ENCODE results near the gene BNIP3.
"Not testable (repeated sequence)": the region's sequence is repeated elsewhere in the genome, so short reads cannot be mapped to it uniquely, and the experiment has no call there.

The BNIP3 gene

DNA sequence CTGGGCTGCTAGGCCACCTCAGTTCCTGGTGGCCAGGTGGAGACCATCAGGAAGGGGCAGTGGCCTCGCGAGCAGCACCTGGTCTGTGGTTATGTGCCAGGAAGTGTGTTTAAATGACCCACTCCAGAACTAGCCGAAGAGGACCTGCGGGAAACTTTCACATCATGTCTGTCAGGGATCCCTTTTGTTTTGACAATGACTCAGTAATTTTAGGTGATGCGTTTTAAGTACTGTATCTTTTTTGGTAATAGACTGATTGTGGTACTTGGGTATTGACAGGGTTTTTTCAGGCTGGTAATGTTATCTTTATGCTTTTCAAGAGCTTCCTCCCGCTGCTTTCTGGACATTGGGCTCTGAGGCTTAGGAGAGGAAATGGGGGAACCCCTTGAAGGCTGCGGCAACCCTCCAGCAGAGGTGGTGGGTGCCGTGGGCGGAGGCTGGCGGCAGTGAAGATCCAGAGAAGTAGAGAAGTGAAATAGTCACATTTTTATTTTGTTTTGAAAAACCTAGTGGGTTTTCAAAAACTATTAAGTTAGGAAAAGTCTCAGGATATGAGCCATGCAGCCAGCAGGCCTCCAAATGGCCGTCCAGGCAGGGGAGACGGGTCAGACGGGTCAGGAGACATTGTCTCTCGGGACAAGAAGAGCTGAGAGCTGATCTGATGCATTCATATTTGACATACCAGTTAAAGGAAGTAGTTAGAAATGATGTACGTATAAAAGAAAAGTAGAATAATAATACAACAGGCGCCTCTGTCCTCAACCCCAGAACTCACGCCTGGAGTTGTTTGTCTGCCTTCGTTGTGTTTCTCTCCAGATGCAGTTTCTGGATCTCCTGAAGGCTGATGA is 53.3 kb downstream of the BNIP3 start:
- DNase-seq = no peak

DNA sequence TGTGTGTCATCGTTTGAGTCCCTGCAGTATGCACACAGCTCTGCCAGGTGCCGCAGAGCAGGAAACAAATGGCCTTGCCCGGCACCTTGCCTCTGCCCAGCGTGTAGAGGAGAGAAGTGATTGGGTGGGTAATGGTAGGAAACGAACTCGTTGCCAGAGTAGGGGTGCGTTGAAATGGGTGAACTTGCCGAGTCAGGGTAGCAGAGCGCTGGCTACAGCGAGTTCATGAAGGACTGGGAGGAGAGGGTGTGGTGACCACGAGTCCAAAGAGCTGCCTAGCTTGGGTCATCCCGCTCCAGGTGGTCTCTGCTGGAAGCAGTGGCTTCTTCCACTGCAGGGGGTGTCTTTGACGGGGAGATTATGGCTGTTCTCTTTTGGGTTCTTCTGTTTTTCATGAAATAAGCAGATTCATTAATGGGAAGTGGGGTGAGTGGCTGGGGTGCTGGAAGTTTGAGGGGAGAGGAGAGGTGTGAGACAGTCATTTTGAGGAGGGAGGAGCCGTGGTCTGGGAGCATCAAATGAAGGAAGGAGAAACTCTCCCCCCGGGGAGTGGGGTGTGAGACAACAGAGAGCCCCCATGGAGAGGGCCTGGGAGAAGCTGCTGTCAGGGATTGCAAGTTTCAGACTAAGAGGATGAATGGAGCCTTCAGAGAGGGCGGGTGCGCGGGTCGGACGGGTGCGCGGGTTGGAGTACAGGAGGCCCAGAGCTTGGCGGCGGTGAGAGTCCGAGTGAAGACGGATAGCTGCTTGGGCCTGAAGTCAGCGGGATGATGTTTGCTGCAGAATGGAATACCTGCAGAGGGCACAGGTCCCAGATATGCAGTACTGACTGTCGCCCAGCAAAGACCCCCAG is 54.8 kb downstream of the BNIP3 start:
- no peak for DNase-seq

DNA sequence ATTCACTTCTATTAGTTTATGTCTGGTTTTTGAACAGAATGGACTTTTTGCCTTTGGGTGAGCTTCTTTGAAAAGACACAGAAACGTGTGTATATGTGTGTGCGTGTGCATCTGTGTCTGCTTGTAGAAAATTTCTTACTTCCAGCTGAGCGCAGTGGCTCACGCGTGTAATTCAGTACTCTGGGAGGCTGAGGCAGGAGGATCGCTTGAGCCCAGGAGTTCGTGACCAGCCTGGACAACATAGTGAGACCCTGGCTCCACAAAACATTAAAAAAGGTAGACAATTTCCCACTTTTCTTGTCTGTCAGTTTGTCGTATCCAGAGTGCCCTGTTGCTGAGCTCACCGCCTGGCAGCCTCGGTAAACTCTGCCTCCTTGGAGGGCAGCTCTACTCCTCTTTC is 55.5 kb downstream of the BNIP3 start:
- DNase-seq = no peak

DNA sequence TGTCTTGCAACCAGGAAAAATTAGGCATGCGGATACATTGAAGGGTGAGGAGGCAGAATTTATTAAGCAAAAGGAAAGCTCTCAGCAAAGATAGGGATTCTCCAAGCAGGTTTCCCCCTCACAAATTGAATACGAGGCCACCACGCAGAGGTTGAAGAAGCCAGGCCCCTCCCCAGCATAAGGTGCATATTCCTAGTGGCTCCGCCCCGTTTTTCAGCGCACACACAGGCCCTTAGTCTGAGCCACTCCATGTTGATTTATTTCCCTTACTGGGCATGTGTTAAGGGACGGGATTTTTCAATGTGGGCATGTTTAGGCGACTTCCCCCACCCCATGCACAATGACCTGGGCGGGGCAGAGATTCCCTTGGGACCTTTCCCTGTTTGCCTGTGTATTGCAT is 56.0 kb downstream of the BNIP3 start:
- no peak for DNase-seq

DNA sequence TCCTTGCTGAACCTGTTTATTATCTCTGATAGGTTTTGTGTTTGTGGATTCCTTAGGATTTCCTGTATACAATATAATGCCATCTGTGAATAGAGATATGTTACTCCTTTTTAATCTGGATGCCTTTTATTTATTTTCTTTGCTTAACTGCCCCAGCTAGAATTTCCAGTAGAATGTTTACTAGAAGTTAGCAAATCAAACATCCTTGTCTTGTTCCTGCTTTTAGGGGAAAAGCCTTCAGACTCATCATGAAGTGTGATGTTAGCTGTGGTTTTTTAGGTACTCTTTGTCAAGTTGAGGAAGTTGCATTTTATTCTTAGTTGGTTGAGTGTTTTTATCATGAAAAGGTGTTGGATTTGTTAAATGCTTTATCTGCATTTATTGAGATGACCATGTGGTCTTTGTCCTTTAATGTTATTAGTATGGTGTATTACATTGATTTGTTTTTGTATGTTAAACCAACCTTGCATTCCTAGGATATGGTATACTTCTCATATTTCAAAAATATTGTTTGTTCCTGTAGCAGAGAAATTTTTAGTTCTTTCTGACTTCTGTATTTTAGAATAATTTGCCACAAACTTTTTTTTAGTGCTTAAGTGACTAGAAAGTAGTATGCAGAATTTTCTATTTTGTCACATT is 56.6 kb downstream of the BNIP3 start:
- DNase-seq = no peak

DNA sequence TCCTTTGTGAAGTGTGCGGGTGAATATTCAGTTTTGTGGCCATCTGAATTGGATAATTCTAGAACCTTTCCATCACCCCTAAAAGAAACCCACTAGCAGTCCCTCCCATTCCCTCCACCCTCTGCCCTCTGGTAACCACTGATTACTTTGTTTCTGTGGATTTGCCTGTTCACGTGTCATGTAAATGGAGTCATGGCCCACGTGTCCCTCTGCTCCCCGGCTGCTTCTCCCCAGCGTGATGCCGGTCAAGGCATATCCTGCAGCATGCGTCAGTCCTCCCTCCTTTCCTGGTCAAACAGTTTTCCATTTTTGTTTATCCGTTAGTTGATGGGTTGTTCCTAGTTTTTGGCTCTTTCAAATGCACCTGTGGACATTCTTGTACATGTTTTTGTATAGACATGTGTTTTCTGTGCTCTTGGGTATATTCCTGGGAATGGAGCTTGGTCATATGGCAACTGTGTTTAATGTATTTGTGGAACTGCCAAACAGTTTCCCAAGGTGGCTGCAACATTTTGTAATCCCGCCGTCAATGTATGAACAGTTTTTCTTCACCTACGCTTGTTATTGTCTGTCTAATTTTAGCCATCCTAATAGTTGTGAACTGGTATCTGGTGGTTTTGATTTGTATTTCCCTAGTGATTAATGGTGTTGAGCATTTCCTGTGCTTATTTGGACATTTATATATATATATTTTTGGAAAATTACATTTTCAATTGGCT is 58.5 kb downstream of the BNIP3 start:
- DNase-seq = no peak

DNA sequence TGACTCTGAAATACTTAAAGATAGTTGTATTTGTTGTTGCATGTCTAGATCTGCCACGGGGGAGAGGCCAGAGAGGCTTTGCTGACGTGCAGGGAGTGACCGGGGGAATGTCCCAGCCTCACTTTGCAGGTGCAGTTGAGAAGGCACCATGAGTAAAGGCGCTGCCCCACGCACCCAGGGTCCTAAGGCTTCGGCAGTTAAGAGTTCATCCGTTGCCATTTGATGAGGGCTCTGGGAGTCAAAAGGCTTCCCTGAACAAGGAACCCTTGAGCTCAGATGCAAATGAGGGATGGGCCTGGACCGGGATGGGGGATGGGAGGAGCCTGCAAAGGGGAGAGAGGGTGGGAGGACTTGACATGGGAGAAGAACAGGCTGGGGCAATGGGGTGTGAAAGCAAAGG is 60.5 kb downstream of the BNIP3 start:
- no peak for DNase-seq

DNA sequence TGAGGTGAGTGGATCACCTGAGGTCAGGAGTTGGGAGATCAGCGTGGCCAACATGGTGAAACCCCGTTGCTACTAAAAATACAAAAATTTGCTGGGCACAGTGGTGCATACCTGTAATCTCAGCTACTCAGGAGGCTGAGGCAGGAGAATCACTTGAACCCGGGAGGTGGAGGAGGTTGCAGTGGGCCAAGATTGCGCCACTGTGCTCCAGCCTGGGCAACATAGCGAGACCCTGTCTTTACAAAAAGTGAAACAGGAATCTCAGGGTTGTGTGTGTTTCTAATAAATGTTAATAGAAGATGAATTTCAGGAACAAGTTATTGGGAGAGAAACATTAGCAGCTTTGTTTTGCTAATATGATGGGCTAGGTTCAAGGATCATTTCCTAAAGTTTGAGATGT is 61.0 kb downstream of the BNIP3 start:
- no peak for DNase-seq

DNA sequence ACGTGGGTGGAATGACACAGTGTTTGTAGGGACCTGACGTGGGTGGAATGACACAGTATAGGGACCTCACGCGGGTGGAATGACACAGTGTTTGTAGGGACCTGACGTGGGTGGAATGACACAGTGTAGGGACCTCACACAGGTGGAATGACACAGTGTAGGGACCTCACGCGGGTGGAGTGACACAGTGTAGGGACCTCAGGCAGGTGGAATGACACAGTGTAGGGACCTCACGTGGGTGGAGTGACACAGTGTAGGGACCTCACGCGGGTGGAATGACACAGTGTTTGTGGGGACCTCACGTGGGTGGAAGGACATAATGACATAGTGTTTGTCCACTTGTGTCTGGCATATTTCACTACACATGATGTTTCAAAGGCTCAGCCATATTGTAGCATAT is 61.6 kb downstream of the BNIP3 start:
- no peak for DNase-seq

DNA sequence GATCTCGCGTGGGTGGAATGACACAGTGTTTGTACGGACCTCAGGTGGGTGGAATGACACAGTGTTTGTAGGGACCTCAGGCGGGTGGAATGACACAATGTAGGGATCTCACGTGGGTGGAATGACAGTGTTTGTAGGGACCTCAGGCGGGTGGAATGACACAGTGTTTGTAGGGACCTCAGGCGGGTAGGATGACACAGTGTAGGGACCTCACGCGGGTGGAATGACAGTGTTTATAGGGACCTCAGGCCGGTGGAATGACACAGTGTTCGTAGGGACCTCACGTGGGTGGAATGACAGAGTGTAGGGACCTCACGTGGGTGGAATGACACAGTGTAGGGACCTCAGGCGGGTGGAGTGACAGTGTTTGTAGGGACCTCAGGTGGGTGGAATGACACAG is 62.3 kb downstream of the BNIP3 start:
- DNase-seq = not testable (repeated sequence)
